ENCODE results near the gene VPS41.

DNA sequence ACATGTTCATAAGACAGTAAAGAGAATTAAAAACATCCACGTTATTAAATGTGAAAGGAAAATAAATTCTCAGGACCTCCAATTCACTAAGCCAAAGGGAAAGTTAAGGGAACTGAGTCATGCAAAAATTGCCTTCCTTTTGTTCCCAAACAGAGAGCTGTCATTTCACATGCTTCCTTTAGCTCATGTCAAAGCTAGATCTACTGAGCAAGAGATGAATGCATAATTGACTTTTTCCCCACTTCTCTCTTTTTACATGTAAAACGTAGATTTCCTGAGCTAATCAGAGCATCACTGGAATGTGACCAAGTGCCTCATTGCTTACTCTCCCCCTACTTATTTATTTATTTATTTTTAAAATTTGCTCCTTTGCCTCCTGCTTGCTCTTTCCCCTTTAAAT lies 148.8 kb downstream of the VPS41 start:
- TF ChIP-seq POLR2A (IDR thresholded peaks at IDR 0.05), result no peak
- TF ChIP-seq, protein P1, sequence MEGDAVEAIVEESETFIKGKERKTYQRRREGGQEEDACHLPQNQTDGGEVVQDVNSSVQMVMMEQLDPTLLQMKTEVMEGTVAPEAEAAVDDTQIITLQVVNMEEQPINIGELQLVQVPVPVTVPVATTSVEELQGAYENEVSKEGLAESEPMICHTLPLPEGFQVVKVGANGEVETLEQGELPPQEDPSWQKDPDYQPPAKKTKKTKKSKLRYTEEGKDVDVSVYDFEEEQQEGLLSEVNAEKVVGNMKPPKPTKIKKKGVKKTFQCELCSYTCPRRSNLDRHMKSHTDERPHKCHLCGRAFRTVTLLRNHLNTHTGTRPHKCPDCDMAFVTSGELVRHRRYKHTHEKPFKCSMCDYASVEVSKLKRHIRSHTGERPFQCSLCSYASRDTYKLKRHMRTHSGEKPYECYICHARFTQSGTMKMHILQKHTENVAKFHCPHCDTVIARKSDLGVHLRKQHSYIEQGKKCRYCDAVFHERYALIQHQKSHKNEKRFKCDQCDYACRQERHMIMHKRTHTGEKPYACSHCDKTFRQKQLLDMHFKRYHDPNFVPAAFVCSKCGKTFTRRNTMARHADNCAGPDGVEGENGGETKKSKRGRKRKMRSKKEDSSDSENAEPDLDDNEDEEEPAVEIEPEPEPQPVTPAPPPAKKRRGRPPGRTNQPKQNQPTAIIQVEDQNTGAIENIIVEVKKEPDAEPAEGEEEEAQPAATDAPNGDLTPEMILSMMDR (IDR thresholded peaks at IDR 0.05), result no peak
